GM10266 (cell line): ENCODE measurements around the gene NOCT.

Experiments used
- DNase-seq: peaks from one replicate; pipeline ENCODE4 v3.0.0; 2012; ENCODE audit errors: extremely low spot score
- CTCF ChIP-seq: IDR thresholded peaks from 2 replicates; pipeline ENCODE4 v1.5.1; 2012; ENCODE audit warnings: mild to moderate bottlenecking, low read depth; ENCODE audit not compliant: control insufficient read depth, insufficient read depth; ENCODE audit errors: missing control alignments

NOCT gene

GRCh38 chr4:139078926-139079325 is 63.3 kb downstream of the NOCT start:
- no peak for TF ChIP-seq CTCF
- DNase-seq, result no peak

- TF ChIP-seq CTCF, result no peak
- peak; percentile 96 for DNase-seq
These were observed 67.4 kb downstream of the NOCT start for GRCh38 chr4:139082750-139083606.

GRCh38 chr4:139083607-139083955 is 68.0 kb downstream of the NOCT start:
- peak; percentile 33 for TF ChIP-seq CTCF
- DNase-seq, result peak; percentile 80

GRCh38 chr4:139083956-139084803 is 68.6 kb downstream of the NOCT start:
- peak; percentile 20 for TF ChIP-seq CTCF

GRCh38 chr4:139084804-139085093 is 69.2 kb downstream of the NOCT start:
- TF ChIP-seq CTCF, result no peak
- no peak for DNase-seq

More at GRCh38 chr4:139083956-139084803, 68.6 kb downstream of the NOCT start:
- peak; percentile 85 for DNase-seq

GRCh38 chr4:139085141-139085540 is 69.6 kb downstream of the NOCT start:
- peak; percentile 10 for TF ChIP-seq CTCF
- DNase-seq, result peak; percentile 25

- DNase-seq, result no peak
- TF ChIP-seq CTCF, result no peak
These were observed 76.7 kb downstream of the NOCT start for GRCh38 chr4:139092271-139092670.
